GM19099 (cell line): Measurements from ENCODE around the gene OSMR.

Source experiments
- POLR2A ChIP-seq: IDR thresholded peaks from 3 replicates; pipeline ENCODE4 v1.6.1; 2011; ENCODE audit warnings: low read depth; ENCODE audit not compliant: insufficient read length; ENCODE audit errors: extremely low read depth

OSMR gene

GRCh38 chr5:38847559-38848347 lies 1.9 kb downstream of the OSMR start:
- no peak for TF ChIP-seq POLR2A

- no peak for TF ChIP-seq POLR2A
Observed at GRCh38 chr5:38848637-38849036, 2.8 kb downstream of the OSMR start.

GRCh38 chr5:38853753-38854470 lies 8.1 kb downstream of the OSMR start:
- no peak for TF ChIP-seq POLR2A

- TF ChIP-seq POLR2A = no peak
Observed at GRCh38 chr5:38854907-38855306, 9.1 kb downstream of the OSMR start.

- TF ChIP-seq POLR2A = no peak
Observed at GRCh38 chr5:38856660-38857059, 10.8 kb downstream of the OSMR start.

GRCh38 chr5:38858839-38859238 lies 13.0 kb downstream of the OSMR start:
- no peak for TF ChIP-seq POLR2A

- TF ChIP-seq POLR2A = no peak
Observed at GRCh38 chr5:38866362-38867031, 20.7 kb downstream of the OSMR start.

GRCh38 chr5:38867032-38867398 lies 21.2 kb downstream of the OSMR start:
- no peak for TF ChIP-seq POLR2A

GRCh38 chr5:38867416-38867815 lies 21.6 kb downstream of the OSMR start:
- TF ChIP-seq POLR2A = no peak

GRCh38 chr5:38870595-38870994 lies 24.8 kb downstream of the OSMR start:
- no peak for TF ChIP-seq POLR2A

- TF ChIP-seq POLR2A = no peak
Observed at GRCh38 chr5:38871058-38871605, 25.3 kb downstream of the OSMR start.

GRCh38 chr5:38871790-38872551 lies 26.2 kb downstream of the OSMR start:
- no peak for TF ChIP-seq POLR2A

- TF ChIP-seq POLR2A = no peak
Observed at GRCh38 chr5:38872826-38873225, 27.0 kb downstream of the OSMR start.

- TF ChIP-seq POLR2A = no peak
Observed at GRCh38 chr5:38874948-38875456, 29.2 kb downstream of the OSMR start.
